RPMI7951 (cell line): Measurements from ENCODE around the gene GATB. TPM values are rescaled to one million over a fixed set of nuclear protein-coding genes. Genes with fewer than 3 reads are reported as not detected.

ENCODE experiments used
- DNase-seq: peaks from one replicate; pipeline ENCODE4 v3.0.0-alpha.2; 2012; ENCODE audit warnings: low read depth
- total RNA-seq: library from RNA; depleted of rRNA; stranded (reverse); fragments of >200 nt; shearing (Covaris generic); gene quantifications from 2 replicates; pipeline ENCODE4 v1.2.3, GENCODE V29; 2014

Gene GATB
- total RNA-seq, 1 experiment from 2014 or later = 23.2 TPM

GRCh38 chr4:151700566-151701316 is 60.1 kb downstream of the GATB start:
- peak; percentile 78 for DNase-seq

GRCh38 chr4:151698213-151698612 is 62.6 kb downstream of the GATB start:
- DNase-seq = no peak

GRCh38 chr4:151694961-151695720 is 65.7 kb downstream of the GATB start:
- peak; percentile 23 for DNase-seq

GRCh38 chr4:151692821-151693673 is 67.8 kb downstream of the GATB start:
- no peak for DNase-seq

GRCh38 chr4:151692443-151692782 is 68.4 kb downstream of the GATB start:
- no peak for DNase-seq

GRCh38 chr4:151691639-151692442 is 69.0 kb downstream of the GATB start:
- no peak for DNase-seq

GRCh38 chr4:151690876-151691275 is 69.9 kb downstream of the GATB start:
- no peak for DNase-seq

- DNase-seq = no peak
These were observed 70.5 kb downstream of the GATB start for GRCh38 chr4:151690164-151690870.

GRCh38 chr4:151689211-151689991 is 71.4 kb downstream of the GATB start:
- no peak for DNase-seq

- DNase-seq = no peak
These were observed 72.1 kb downstream of the GATB start for GRCh38 chr4:151688785-151689043.

- no peak for DNase-seq
These were observed 72.6 kb downstream of the GATB start for GRCh38 chr4:151688003-151688784.

GRCh38 chr4:151687021-151687640 is 73.7 kb downstream of the GATB start:
- peak; percentile 12 for DNase-seq

GRCh38 chr4:151685303-151685702 is 75.5 kb downstream of the GATB start:
- DNase-seq = no peak

- no peak for DNase-seq
These were observed 79.7 kb downstream of the GATB start for GRCh38 chr4:151681085-151681484.

- DNase-seq = no peak
These were observed 81.6 kb downstream of the GATB start for GRCh38 chr4:151679231-151679630.

- DNase-seq = no peak
These were observed 82.5 kb downstream of the GATB start for GRCh38 chr4:151678048-151678872.

GRCh38 chr4:151677193-151677592 is 83.6 kb downstream of the GATB start:
- no peak for DNase-seq

GRCh38 chr4:151676301-151676700 is 84.5 kb downstream of the GATB start:
- peak; percentile 69 for DNase-seq
